ENCODE results near the gene GRHL3.

- no peak for TF ChIP-seq GATA2 (IDR thresholded peaks at IDR 0.05; ENCODE audit: low read depth, low read length)
- TF ChIP-seq GATA3 (IDR thresholded peaks at IDR 0.05; ENCODE audit: low read depth, low read length): no peak
Measured at GRCh38 chr1:24298606-24299005, 20.6 kb upstream of the GRHL3 start.
